ENCODE measurements around the gene MYRF.
A peak's percentile ranks its signal among the peaks of the same experiment; 100 is the strongest.

Gene MYRF

DNA sequence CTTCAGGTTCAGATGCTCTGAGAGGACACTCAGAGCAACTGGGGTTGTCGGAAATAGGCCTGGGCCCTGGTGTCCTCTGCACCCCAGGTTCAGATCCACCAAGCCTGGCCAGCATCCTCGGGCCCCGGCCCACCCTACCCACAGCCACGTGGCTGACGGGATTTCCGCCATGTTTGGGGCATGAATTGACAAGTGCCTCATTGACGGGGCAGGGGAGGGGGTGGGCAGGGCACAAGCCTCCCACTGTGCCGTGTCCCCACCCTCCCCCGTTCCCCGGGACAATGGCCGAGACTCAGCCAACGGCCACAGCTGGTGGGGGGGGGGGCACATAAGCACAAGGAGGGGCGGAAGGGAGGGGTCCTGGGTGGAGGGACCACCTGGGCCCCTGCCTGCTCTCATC lies 8.5 kb downstream of the MYRF start:
- DNase-seq (ENCODE audit: low spot score), result no peak

DNA sequence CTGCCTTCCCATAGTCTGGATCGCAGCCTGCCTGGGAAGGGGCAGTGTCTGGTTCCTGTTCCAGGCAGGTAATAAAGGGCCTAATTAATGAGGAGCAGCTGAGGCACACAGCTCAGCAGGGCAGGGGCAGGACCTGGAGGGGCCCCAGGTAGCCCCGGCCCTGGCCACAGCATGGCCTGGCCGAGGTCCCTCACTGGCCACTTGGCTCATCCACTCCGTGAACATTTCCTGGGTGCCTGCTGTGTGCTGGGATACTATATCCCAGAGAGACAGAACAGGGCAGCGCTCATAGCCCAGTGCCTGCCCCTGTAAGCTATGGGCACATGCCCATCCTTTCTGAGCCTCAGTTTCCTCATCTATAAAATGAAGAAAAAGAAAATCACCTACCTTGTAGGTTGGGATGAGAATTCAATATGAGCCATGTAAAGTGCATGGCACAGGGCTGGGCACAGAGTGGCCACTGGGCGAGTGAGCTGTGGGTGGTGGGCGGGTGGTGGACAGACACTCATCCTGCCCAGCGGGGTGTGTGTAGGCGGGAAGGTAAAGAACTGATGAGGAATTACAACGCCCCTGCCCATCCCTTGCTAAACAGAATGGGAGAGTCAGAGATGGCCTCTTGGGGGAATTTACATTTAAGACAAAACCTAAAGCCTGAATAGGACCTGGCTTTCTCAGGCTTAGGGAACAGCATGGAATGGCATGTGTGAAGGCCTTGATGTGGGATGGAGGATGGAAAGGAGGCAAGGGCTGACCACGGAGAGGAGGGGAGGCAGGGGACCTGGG lies 9.2 kb downstream of the MYRF start:
- no peak for DNase-seq (ENCODE audit: low spot score)

DNA sequence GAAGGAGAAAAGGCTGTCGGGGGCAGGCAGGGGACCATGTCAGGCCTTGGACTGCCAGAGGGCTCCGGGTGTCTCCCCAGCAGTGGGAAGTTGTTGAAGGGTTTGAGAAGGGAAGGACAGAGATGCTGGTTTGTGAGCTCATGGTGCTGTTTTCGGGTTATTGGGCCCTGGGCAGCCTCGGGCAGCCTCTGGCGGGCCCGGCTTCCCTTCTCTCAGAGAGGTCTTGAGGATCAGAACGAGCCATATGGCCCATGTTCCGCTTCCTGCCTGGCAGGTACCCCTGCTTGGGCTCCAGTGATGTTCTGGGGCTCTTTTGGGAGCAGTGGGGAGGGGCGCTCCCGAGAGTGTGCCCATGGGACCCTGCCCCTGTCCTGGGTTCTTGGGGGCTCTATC lies 9.8 kb downstream of the MYRF start:
- DNase-seq (ENCODE audit: low spot score), result no peak

DNA sequence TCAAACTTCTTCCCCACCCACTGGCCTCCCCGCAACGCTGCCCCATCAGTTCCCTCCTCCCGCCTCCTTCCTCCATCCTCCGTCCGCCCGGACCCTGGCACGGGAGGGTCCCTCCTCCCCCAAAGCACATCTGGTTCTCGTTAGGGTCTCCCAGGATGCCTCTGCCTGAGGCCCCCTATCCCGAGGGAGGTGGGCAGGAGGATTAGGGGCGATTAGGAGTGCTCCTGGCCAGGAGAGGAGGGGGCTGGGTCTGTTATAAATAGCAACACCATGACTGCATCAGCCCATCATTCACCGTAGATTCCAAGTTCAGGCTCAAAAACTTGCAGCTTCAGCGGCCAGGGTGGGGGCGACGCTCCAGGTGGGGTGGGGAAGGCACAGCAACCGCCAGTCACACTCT lies 10.4 kb downstream of the MYRF start:
- DNase-seq (ENCODE audit: low spot score), result no peak

- no peak for DNase-seq (ENCODE audit: low spot score)
These were observed 11.6 kb downstream of the MYRF start for GRCh38 chr11:61763930-61764605.

DNA sequence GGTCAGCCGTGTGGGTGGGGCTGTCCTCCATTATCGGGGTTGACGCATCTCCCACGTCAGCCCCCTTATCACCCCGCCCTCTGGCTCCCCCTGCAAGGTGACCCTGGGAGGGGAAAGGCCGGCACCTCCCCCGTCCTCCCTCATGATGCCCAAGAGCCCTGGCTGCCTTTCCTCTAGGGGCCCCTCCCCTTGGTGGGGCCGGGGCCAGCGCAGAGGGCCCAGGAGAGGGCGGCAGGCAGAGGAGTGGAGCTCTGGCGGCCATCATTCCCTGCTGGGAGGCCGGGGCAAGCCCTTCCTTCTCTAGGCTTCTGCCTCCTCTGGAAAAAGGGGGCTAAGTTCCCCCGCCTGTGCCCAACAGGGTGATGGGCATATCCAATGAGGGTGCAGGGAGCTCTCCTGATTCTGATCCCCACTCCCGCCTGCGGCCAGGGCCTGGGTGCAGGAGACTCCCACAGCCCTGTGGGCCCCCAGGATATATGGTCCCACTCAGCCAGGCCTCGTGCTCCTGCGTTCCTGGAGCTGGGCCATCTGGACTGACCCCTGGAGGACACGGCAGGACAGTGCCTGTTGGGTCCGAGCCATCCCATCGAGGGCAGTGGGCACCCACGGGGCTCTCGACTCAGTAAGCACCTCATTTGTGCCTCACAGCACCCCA lies 12.3 kb downstream of the MYRF start:
- DNase-seq (ENCODE audit: low spot score), result no peak

DNA sequence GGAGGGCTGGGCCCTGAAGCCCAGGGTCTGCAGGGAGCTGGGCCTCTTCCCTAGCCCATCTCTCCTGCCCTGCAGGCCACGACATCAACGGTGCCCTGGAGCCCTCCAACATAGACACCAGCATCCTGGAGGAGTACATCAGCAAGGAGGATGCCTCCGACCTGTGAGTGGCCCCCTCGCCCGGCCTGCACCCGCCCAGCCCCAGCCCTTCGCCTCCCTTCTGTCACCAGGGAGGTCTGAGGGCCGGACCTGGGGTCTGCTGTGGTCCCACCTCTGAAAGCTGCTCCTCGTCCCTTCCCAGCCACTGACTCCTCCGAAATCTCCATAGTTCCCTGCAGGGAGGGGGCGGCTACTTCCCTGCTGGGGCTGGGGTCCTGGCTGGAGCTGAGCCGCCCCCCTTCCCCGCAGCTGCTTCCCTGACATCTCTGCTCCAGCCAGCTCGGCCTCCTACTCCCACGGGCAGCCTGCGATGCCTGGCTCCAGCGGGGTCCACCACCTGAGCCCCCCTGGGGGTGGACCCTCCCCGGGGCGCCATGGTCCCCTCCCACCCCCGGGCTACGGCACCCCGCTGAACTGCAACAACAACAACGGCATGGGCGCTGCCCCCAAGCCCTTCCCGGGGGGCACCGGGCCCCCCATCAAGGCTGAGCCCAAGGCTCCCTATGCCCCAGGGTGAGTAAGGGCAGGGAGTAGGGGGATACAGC lies 13.3 kb downstream of the MYRF start:
- DNase-seq (ENCODE audit: low spot score), result no peak

- DNase-seq (ENCODE audit: low spot score), result no peak
These were observed 14.0 kb downstream of the MYRF start for GRCh38 chr11:61766353-61766841.

DNA sequence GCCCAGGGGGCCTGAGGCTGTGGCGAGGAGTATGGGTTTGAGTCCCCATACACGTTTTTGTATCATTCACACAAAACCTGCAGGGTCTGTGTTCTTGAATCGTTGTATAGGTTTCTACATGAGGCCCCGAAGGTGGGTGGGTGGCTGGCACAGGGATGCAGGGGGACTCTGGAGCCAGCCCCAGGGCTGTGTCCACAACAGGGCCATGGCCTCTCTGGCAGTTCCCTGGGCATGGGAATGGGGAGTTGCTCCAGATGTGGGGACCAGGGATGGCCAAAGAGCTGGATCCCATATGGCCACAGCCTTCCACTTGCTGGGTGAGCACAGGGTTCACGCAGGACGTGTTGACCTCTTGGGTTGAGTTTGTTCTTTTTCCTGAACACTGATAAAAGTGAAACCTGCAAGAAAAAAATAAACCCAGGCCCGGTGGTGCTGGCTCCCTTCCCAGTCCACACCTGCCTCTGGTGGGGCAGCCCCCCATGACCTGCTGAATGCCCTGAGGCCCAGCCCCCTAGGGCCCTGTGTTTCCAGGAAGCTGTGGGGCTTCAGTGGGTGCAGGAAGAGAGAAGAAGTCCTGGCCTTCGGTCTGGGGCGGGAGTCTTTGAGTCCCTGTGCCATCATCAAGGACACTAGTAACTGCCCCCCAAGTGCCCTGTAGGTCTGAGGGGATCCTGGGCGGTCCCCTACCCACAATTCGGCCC lies 16.1 kb downstream of the MYRF start:
- no peak for DNase-seq (ENCODE audit: low spot score)

DNA sequence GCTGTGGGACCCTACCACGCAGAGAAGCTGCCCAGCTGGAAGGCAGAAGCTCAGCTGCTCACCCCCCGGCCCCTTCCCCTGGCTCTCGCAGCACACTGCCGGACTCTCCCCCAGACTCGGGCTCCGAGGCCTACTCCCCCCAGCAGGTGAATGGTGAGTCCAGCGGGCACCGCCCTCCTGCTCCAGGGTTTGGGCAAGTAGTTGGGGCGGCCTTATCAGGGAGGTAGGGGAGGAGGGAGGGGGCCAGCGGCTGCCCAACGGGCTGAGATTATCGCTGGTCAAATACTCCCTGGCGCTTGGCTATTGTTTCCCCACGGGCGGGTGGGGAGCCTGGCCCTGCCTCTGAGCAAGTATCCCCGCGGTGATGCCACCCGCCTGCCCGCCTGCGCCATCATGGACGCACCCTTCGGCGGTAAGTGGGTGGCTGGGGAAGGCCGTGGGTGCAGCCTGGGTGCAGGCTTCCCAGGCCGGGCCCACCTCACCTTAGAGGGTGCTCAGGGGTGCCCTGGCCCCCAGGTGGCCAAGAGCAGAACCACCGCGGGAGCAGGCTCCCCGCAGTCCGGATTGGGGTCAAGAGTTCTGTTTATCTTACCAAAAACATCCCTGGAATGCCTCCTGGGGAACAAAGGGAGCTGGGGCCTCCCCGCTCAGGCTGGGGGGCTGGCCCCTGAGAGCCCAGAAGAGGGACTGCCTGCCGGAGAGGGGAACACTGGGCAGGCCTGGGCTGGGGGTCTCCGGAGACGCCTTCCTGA lies 16.9 kb downstream of the MYRF start:
- peak; percentile 77 for DNase-seq (ENCODE audit: low spot score)

GRCh38 chr11:61769946-61770683 lies 17.7 kb downstream of the MYRF start:
- no peak for DNase-seq (ENCODE audit: low spot score)

DNA sequence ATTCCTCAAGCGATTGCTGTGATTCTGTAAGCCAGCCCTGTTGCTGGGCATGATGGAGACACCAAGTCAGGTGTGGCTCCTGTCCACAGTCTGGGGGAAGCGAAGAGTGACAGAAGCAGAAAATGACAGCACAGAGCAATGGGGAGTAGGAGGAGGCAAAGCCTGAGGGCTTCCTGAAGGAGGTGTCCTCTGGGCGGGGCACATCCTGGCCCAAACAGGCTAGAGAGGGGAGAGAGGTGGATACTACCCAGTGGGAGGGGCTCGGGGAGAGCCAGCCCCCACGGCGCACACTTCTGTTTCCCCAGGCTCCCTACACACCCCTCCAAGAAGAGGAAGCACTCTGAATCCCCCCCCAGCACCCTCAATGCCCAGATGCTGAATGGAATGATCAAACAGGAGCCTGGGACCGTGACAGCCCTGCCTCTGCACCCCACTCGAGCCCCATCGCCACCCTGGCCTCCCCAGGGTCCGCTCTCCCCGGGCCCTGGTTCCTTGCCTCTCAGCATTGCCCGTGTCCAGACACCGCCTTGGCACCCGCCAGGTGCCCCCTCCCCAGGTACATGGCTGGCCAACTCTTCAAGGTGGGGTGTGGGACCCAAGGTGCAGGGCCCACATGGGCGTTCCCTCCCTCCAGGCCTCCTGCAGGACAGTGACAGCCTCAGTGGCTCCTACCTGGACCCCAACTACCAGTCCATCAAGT lies 18.9 kb downstream of the MYRF start:
- no peak for DNase-seq (ENCODE audit: low spot score)

DNA sequence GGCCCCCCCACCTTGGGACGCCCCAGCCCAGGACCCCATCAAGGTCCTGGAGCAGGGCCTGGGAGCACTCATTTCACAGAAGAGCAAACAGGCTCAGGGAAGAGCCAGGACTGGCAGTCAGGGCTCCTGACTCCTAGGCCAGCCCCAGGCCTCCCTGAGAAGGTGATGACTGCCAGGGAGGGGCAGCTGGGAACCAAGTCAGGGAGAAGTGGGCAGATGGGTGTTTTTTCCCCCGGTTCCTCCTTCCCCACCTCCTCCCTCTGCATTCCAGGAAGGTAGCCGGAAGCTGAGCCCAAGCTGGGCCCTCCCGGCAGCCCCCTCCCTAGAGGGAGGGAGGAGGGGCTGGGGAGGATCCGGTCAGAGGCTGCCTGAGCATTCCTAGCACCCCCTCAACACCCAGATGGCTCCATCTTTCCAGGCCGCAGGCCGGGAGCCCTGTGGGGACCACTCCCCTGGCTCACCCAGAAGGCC lies 19.6 kb downstream of the MYRF start:
- no peak for DNase-seq (ENCODE audit: low spot score)

GRCh38 chr11:61773356-61773755 lies 20.9 kb downstream of the MYRF start:
- no peak for DNase-seq (ENCODE audit: low spot score)

DNA sequence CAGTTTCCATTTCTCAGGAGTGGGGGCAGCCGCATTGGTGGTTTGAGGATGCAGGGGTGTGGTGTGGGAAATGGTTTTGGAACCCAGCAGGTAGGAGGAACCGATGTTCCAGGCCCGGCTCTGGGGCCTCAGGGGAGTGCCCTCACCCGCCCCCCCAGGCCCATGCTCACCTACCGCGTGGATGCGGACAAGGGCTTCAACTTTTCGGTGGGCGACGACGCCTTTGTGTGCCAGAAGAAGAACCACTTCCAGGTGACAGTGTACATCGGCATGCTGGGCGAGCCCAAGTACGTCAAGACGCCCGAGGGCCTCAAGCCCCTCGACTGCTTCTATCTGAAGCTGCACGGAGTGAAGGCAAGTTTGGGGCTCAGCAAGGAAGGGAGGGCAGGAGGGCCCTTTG lies 21.4 kb downstream of the MYRF start:
- DNase-seq (ENCODE audit: low spot score), result no peak

- DNase-seq (ENCODE audit: low spot score), result no peak
These were observed 22.0 kb downstream of the MYRF start for GRCh38 chr11:61774411-61774810.

DNA sequence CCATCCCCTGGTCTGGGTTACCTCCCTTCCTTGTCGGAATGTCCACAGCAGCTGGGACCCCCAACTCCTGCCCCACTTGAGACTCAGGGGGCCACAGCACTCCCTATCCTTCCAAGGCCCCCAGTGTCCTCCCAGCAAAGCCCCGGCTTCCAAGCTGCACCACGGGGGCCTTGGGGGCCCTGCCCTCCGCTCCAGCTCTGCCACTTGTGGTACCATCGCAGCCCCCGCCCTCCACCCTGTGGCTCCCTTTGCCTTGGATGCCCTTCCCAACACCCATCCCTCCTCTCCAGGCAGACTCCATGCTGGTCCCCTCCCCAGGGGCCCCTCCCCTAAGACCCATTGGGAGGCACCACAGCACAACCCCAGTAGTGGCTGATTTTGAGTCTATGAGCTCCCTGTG lies 22.7 kb downstream of the MYRF start:
- DNase-seq (ENCODE audit: low spot score), result no peak

DNA sequence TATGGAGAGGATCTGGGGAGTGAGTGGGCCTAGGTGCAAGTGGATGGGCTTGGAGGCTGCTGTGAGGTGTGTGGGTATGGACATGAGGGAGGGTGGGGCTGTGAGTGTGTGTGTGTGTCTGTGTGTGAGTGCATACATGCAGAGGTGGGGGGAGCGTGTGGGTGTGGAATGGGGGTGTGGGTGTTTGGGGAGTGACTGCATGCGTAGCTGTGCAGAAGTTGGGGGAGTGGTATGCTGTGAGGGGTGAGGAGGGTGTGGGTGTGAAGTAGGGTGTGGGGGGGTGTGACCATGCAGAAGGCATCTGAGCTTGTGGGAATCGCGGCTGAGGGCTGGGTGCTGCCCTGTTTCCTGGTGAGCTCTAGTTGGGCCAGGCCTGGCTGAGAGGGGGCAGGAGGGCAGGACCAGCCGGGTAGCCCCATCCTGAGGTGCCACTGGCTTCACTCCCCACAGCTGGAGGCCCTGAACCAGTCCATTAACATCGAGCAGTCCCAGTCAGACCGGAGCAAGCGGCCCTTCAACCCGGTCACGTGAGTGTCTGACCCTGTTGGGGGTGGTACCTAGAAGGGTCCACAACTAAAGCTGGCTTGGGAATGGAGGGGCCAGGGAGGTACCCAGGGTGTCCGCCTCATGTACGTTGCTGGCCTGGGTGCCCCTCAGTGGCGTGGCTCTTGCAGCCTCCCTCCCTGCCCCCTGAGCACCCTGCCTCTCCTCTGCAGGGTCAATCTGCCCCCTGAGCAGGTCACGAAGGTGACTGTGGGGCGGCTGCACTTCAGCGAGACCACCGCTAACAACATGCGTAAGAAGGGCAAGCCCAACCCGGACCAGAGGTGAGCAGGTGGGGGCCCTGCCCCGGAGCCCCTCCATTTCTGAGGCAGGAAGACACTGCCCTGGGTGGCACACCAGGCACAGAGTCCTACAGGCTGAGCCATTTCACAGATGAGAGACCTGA lies 23.4 kb downstream of the MYRF start:
- no peak for DNase-seq (ENCODE audit: low spot score)
